Testis (tissue), 2 donors: ENCODE data around the gene PGA5.

ENCODE experiments used
- POLR2A ChIP-seq: fragments of 450-650 bp; IDR thresholded peaks from one replicate; pipeline ENCODE4 v1.6.1; 2017; ENCODE audit warnings: antibody characterized with exemption, mild to moderate bottlenecking, moderate library complexity
- TF ChIP-seq, protein P1 (sequence below), 3 experiments: fragments of 450-650 bp in 2 of 3; fragments of 200-600 bp in 1 of 3; sonication (generic) in 1 of 3; IDR thresholded peaks; one replicate each; pipeline ENCODE4 v1.5.1; 2016 to 2019; ENCODE audit warnings: antibody characterized with exemption in 3 of 3, mild to moderate bottlenecking in 2 of 3, moderate library complexity in 1 of 3

DNA sequence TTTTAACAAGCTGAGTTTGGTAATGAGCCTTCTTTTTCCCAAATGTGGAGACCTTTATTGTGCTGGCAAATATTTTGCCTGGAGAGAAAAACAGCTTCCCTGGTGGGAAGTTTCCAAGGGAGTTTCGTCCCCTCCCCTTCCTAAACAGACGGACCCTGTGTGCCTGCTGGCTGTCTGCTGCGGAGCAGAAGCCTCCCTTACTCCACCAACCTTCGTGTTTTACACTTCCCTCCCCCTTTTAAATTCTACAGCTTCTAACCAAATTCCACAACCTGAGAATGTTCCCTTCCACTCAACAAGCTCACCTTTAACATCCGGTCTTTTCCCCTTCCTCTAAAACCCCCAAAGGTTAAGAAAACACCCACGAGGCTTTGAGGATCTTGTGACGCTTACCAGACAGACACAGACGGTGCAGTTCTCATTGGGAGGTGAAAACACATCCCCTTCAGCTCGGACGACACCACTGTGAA, 37.1 kb downstream of the PGA5 start:
- TF ChIP-seq POLR2A = no peak
- TF ChIP-seq, protein P1, sequence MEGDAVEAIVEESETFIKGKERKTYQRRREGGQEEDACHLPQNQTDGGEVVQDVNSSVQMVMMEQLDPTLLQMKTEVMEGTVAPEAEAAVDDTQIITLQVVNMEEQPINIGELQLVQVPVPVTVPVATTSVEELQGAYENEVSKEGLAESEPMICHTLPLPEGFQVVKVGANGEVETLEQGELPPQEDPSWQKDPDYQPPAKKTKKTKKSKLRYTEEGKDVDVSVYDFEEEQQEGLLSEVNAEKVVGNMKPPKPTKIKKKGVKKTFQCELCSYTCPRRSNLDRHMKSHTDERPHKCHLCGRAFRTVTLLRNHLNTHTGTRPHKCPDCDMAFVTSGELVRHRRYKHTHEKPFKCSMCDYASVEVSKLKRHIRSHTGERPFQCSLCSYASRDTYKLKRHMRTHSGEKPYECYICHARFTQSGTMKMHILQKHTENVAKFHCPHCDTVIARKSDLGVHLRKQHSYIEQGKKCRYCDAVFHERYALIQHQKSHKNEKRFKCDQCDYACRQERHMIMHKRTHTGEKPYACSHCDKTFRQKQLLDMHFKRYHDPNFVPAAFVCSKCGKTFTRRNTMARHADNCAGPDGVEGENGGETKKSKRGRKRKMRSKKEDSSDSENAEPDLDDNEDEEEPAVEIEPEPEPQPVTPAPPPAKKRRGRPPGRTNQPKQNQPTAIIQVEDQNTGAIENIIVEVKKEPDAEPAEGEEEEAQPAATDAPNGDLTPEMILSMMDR (IDR thresholded peaks at IDR 0.05) = no peak
